GM23338 (cell line): ENCODE data around the gene MPZ. TPM values are rescaled to one million over a fixed set of nuclear protein-coding genes. Genes with fewer than 3 reads are reported as not detected.

Experiments
- ATAC-seq: fragments of 200-7000 bp; cut with Tn5 transposase; 3 replicates; pipeline ENCODE4 v1.9.1; 2020
- DNase-seq: peaks from one replicate; pipeline ENCODE4 v3.0.0-alpha.2; 2015; ENCODE audit warnings: low spot score
- H2AFZ ChIP-seq: fragments of 200-600 bp; sonication (generic); 2 replicates; pipeline ENCODE4 v1.8.0; 2016; ENCODE audit warnings: antibody characterized with exemption, mild to moderate bottlenecking, moderate library complexity
- H3F3A ChIP-seq: fragments of 200-600 bp; sonication (generic); replicated peaks from 2 replicates; pipeline ENCODE4 v1.8.0; 2017; ENCODE audit warnings: antibody characterized with exemption, mixed run types, low read depth
- H3K27ac ChIP-seq: fragments of 200-600 bp; sonication (generic); 2 replicates; pipeline ENCODE4 v1.6.1; 2016; ENCODE audit warnings: low read depth
- H3K27me3 ChIP-seq: fragments of 200-600 bp; sonication (generic); 2 replicates; pipeline ENCODE4 v1.8.0; 2016; ENCODE audit warnings: mild to moderate bottlenecking, mixed run types, moderate library complexity; ENCODE audit not compliant: insufficient read depth
- H3K36me3 ChIP-seq: fragments of 200-600 bp; sonication (generic); 2 replicates; pipeline ENCODE4 v1.8.0; 2016; ENCODE audit warnings: mild to moderate bottlenecking; ENCODE audit not compliant: insufficient read depth
- H3K4me1 ChIP-seq: fragments of 200-600 bp; sonication (generic); 2 replicates; pipeline ENCODE4 v1.8.0; 2016; ENCODE audit warnings: mild to moderate bottlenecking, moderate library complexity; ENCODE audit not compliant: insufficient read depth
- H3K4me2 ChIP-seq: fragments of 200-600 bp; sonication (generic); 2 replicates; pipeline ENCODE4 v1.7.1; 2017; ENCODE audit warnings: mixed run types
- H3K4me3 ChIP-seq: fragments of 200-600 bp; sonication (generic); 2 replicates; pipeline ENCODE4 v1.6.1; 2016; ENCODE audit warnings: mixed run types
- H3K79me2 ChIP-seq: fragments of 200-600 bp; sonication (generic); replicated peaks from 2 replicates; pipeline ENCODE4 v1.8.0; 2017; ENCODE audit warnings: mild to moderate bottlenecking; ENCODE audit not compliant: insufficient read depth
- H3K9me2 ChIP-seq: fragments of 200-600 bp; sonication (generic); 2 replicates; pipeline ENCODE4 v1.8.0; 2017; ENCODE audit not compliant: insufficient read depth
- H4K20me1 ChIP-seq: fragments of 200-600 bp; sonication (generic); replicated peaks from 2 replicates; pipeline ENCODE4 v1.8.0; 2017; ENCODE audit warnings: mild to moderate bottlenecking; ENCODE audit not compliant: insufficient read depth
- H3K27ac Mint-ChIP-seq: 2 replicates; pipeline ENCODE4 v1.8.0; 2020; ENCODE audit warnings: inconsistent platforms, mild to moderate bottlenecking, moderate library complexity, mixed read lengths
- H3K27me3 Mint-ChIP-seq: 3 replicates; pipeline ENCODE4 v1.8.0; 2022; ENCODE audit warnings: low read depth, mild to moderate bottlenecking, moderate library complexity, mixed read lengths, inconsistent platforms; ENCODE audit not compliant: insufficient read depth, poor library complexity
- H3K36me3 Mint-ChIP-seq: 3 replicates; pipeline ENCODE4 v1.8.0; 2021; ENCODE audit warnings: low read depth, mild to moderate bottlenecking, inconsistent platforms, moderate library complexity, mixed read lengths
- H3K4me1 Mint-ChIP-seq: 3 replicates; pipeline ENCODE4 v1.8.0; 2020; ENCODE audit warnings: mild to moderate bottlenecking, inconsistent platforms, mixed read lengths
- H3K4me3 Mint-ChIP-seq: 3 replicates; pipeline ENCODE4 v1.8.0; 2021; ENCODE audit warnings: moderate library complexity, mild to moderate bottlenecking, inconsistent platforms, mixed read lengths
- H3K9me3 Mint-ChIP-seq: 3 replicates; pipeline ENCODE4 v1.8.0; 2020; ENCODE audit warnings: moderate library complexity, mild to moderate bottlenecking, inconsistent platforms, mixed read lengths
- CREB1 ChIP-seq: fragments of 250-450 bp; sonication (Bioruptor Pico); IDR thresholded peaks from 2 replicates; pipeline ENCODE4 v1.5.0; 2020; ENCODE audit warnings: low read depth, mild to moderate bottlenecking, moderate library complexity
- CTCF ChIP-seq, 2 experiments: fragments of 200-600 bp in 1 of 2; sonication (generic) in 1 of 2; conservative IDR thresholded peaks; 2 replicates each; pipeline versions ENCODE4 v1.5.1 to v1.6.1; 2016 to 2017; ENCODE audit warnings: antibody characterized with exemption in 2 of 2, low read depth in 2 of 2, mild to moderate bottlenecking in 2 of 2, moderate library complexity in 1 of 2
- EZH2 ChIP-seq: fragments of 200-600 bp; sonication (generic); IDR thresholded peaks from one replicate; pipeline ENCODE4 v1.8.0; 2017; ENCODE audit warnings: antibody characterized with exemption, mild to moderate bottlenecking, low read depth; ENCODE audit not compliant: unreplicated experiment
- EZH2phosphoT487 ChIP-seq: fragments of 200-600 bp; sonication (generic); IDR thresholded peaks from one replicate; pipeline ENCODE4 v1.8.1; 2018; ENCODE audit warnings: antibody characterized with exemption; ENCODE audit not compliant: unreplicated experiment
- JUNB ChIP-seq: IDR thresholded peaks from one replicate; pipeline ENCODE4 v1.6.1; 2016; ENCODE audit warnings: antibody characterized with exemption; ENCODE audit not compliant: unreplicated experiment
- NANOG ChIP-seq: IDR thresholded peaks from 2 replicates; pipeline ENCODE4 v1.6.1; 2016; ENCODE audit warnings: antibody characterized with exemption, borderline replicate concordance
- REST ChIP-seq: IDR thresholded peaks from one replicate; pipeline ENCODE4 v1.6.1; 2018; ENCODE audit warnings: antibody characterized with exemption; ENCODE audit not compliant: unreplicated experiment
- ZNF114 ChIP-seq: fragments of 250-450 bp; sonication (Bioruptor Pico); IDR thresholded peaks from 2 replicates; pipeline ENCODE4 v1.5.0; 2020; ENCODE audit warnings: mild to moderate bottlenecking, moderate library complexity
- ZNF331 ChIP-seq: fragments of 250-450 bp; sonication (Bioruptor Pico); IDR thresholded peaks from 2 replicates; pipeline ENCODE4 v1.5.0; 2020; ENCODE audit warnings: low read depth, mild to moderate bottlenecking, moderate library complexity
- ZNF462 ChIP-seq: fragments of 250-450 bp; sonication (Bioruptor Pico); IDR thresholded peaks from 2 replicates; pipeline ENCODE4 v1.5.0; 2020; ENCODE audit warnings: mild to moderate bottlenecking, moderate library complexity
- polyA plus RNA-seq: library from polyadenylated mRNA; unstranded; fragments of >200 nt; fragmentation: Nextera tagmentation; extraction: Ambion mirVana; gene quantifications from 2 replicates; pipeline ENCODE4 v1.2.1, GENCODE V29; 2016
- total RNA-seq: library from RNA; depleted of rRNA; stranded (reverse); fragments of >200 nt; shearing (Covaris generic); gene quantifications from 2 replicates; pipeline ENCODE4 v1.2.3, GENCODE V29; 2014

Gene MPZ
- total and polyA plus RNA-seq, 2 experiments from 2014 or later, result 1.9 to 4.0 TPM

GRCh38 chr1:161274874-161275273, 34.9 kb downstream of the MPZ start:
- Histone ChIP-seq H3K27ac (no peak overlapping the region), H2AFZ (no peak overlapping the region), H3K4me2 (no peak overlapping the region), H3K79me2 (no peaks in the 10 kb centered on the region), H3K4me3 (no peak overlapping the region), H3K9me2 (no peaks in the 10 kb centered on the region), H4K20me1 (no peaks in the 10 kb centered on the region), H3K27me3 (no peaks in the 10 kb centered on the region), H3F3A (no peaks in the 10 kb centered on the region), H3K4me1 (no peaks in the 10 kb centered on the region), H3K36me3 (no peaks in the 10 kb centered on the region)
- no peak for ATAC-seq
- Mint-ChIP-seq H3K4me3 (no peak overlapping the region), H3K27me3 (peaks cover 10% of the 10 kb centered on the region), H3K4me1 (no peaks in the 10 kb centered on the region), H3K27ac (no peak overlapping the region), H3K36me3 (no peaks in the 10 kb centered on the region), H3K9me3 (no peaks in the 10 kb centered on the region)
- no peak for DNase-seq
- TF ChIP-seq CREB1 (CRISPR knock-in tag) (no peak), ZNF114 (CRISPR knock-in tag) (no peak)

- Histone ChIP-seq H3K4me1 (no peaks in the 10 kb centered on the region), H4K20me1 (no peaks in the 10 kb centered on the region), H3K27me3 (no peaks in the 10 kb centered on the region), H3F3A (no peaks in the 10 kb centered on the region), H3K9me2 (no peaks in the 10 kb centered on the region), H2AFZ (no peak overlapping the region), H3K36me3 (no peaks in the 10 kb centered on the region), H3K27ac (no peak overlapping the region), H3K79me2 (no peaks in the 10 kb centered on the region), H3K4me2 (no peak overlapping the region), H3K4me3 (no peak overlapping the region)
- Mint-ChIP-seq H3K4me1 (no peaks in the 10 kb centered on the region), H3K9me3 (no peaks in the 10 kb centered on the region), H3K4me3 (no peak overlapping the region), H3K36me3 (no peaks in the 10 kb centered on the region), H3K27ac (no peak overlapping the region), H3K27me3 (peaks cover 7% of the 10 kb centered on the region)
- no peak for ATAC-seq
- no peak for DNase-seq
- TF ChIP-seq EZH2phosphoT487, result no peak
- TF ChIP-seq CREB1 (CRISPR knock-in tag), result no peak
- TF ChIP-seq ZNF462 (CRISPR knock-in tag), result no peak
- TF ChIP-seq CTCF (conservative IDR thresholded peaks at IDR 0.05; ENCODE audit: low read depth in 2 of 2), result no peak
- no peak for TF ChIP-seq EZH2
- TF ChIP-seq NANOG, result no peak
- TF ChIP-seq ZNF114 (CRISPR knock-in tag), result no peak
- TF ChIP-seq JUNB, result no peak
- no peak for TF ChIP-seq ZNF331 (CRISPR knock-in tag)
- TF ChIP-seq REST, result no peak
Observed at GRCh38 chr1:161273402-161273801, 36.4 kb downstream of the MPZ start.
